ENCODE data around the gene ZBED3. TPM values are rescaled to one million over a fixed set of nuclear protein-coding genes. Genes with fewer than 3 reads are reported as not detected.
A peak's percentile ranks its signal among the peaks of the same experiment; 100 is the strongest.

The ZBED3 gene
- total RNA-seq, 1 donor from 2014 or later, result 6.0 TPM

- no peaks in the 10 kb centered on the region for H3K4me1 ChIP-seq (ENCODE audit: insufficient read depth, low read length)
- H3K9me3 ChIP-seq (ENCODE audit: insufficient read depth, low read depth, low read length), result no peaks in the 10 kb centered on the region
- no peaks in the 10 kb centered on the region for H3K36me3 ChIP-seq (ENCODE audit: insufficient read depth, low read length)
- Mint-ChIP-seq H3K4me1 (ENCODE audit: low read depth, unreplicated experiment) (peaks cover 7% of the 10 kb centered on the region), H3K9me3 (ENCODE audit: unreplicated experiment) (no peaks in the 10 kb centered on the region), H3K27ac (ENCODE audit: unreplicated experiment) (peak overlapping the region; percentile 45), H3K4me3 (ENCODE audit: unreplicated experiment) (peak overlapping the region; percentile 72), H3K27me3 (ENCODE audit: low read depth, unreplicated experiment) (no peaks in the 10 kb centered on the region), H3K36me3 (ENCODE audit: low read depth, unreplicated experiment) (peaks cover 8% of the 10 kb centered on the region)
- no peak for FAIRE-seq
- no peak overlapping the region for H3K27ac ChIP-seq (ENCODE audit: low read depth, low read length)
- no peaks in the 10 kb centered on the region for H3K79me2 ChIP-seq (ENCODE audit: insufficient read depth, low read length)
- H3K9ac ChIP-seq (ENCODE audit: low read length), result peak overlapping the region; percentile 13
- TF ChIP-seq CTCF (IDR thresholded peaks at IDR 0.05; ENCODE audit: insufficient read depth, low read depth, low read length) (peak; percentile 3), EZH2 (IDR thresholded peaks at IDR 0.05; ENCODE audit: insufficient read depth, low read length) (no peak)
- DNase-seq (ENCODE audit: low read depth), result no peak
- no peaks in the 10 kb centered on the region for H3K27me3 ChIP-seq (ENCODE audit: insufficient read depth, low read length)
- peak overlapping the region; percentile 82 for H3K4me2 ChIP-seq (ENCODE audit: low read length)
- H2AFZ ChIP-seq (ENCODE audit: low read depth, low read length), result peak overlapping the region; percentile 67
- H4K20me1 ChIP-seq (ENCODE audit: insufficient read depth, low read length), result peaks cover 20% of the 10 kb centered on the region
- peak overlapping the region; percentile 45 for H3K4me3 ChIP-seq (ENCODE audit: insufficient read depth, low read depth, low read length)
Measured at GRCh38 chr5:77077829-77078176, 9.3 kb downstream of the ZBED3 start.

GRCh38 chr5:77076961-77077828 is 9.9 kb downstream of the ZBED3 start:
- Mint-ChIP-seq H3K36me3 (ENCODE audit: low read depth, unreplicated experiment) (peaks cover 4% of the 10 kb centered on the region), H3K27ac (ENCODE audit: unreplicated experiment) (no peak overlapping the region), H3K4me1 (ENCODE audit: low read depth, unreplicated experiment) (peaks cover 7% of the 10 kb centered on the region), H3K4me3 (ENCODE audit: unreplicated experiment) (peak overlapping the region; percentile 8), H3K9me3 (ENCODE audit: unreplicated experiment) (no peaks in the 10 kb centered on the region), H3K27me3 (ENCODE audit: low read depth, unreplicated experiment) (no peaks in the 10 kb centered on the region)
- FAIRE-seq (no peak), DNase-seq (ENCODE audit: low read depth) (peak; percentile 49)
- H3K4me1 ChIP-seq (ENCODE audit: insufficient read depth, low read length), result no peaks in the 10 kb centered on the region
- no peaks in the 10 kb centered on the region for H3K9me3 ChIP-seq (ENCODE audit: insufficient read depth, low read depth, low read length)
- peak overlapping the region; percentile 67 for H2AFZ ChIP-seq (ENCODE audit: low read depth, low read length)
- TF ChIP-seq EZH2 (IDR thresholded peaks at IDR 0.05; ENCODE audit: insufficient read depth, low read length) (no peak), CTCF (IDR thresholded peaks at IDR 0.05; ENCODE audit: insufficient read depth, low read depth, low read length) (peak; percentile 24)
- H3K79me2 ChIP-seq (ENCODE audit: insufficient read depth, low read length), result no peaks in the 10 kb centered on the region
- no peaks in the 10 kb centered on the region for H3K27me3 ChIP-seq (ENCODE audit: insufficient read depth, low read length)
- peak overlapping the region; percentile 82 for H3K4me2 ChIP-seq (ENCODE audit: low read length)
- H4K20me1 ChIP-seq (ENCODE audit: insufficient read depth, low read length), result peaks cover 20% of the 10 kb centered on the region
- no peaks in the 10 kb centered on the region for H3K36me3 ChIP-seq (ENCODE audit: insufficient read depth, low read length)
- peak overlapping the region; percentile 54 for H3K9ac ChIP-seq (ENCODE audit: low read length)
- peak overlapping the region; percentile 45 for H3K4me3 ChIP-seq (ENCODE audit: insufficient read depth, low read depth, low read length)
- H3K27ac ChIP-seq (ENCODE audit: low read depth, low read length), result no peak overlapping the region

GRCh38 chr5:77074745-77075144 is 12.3 kb downstream of the ZBED3 start:
- H2AFZ ChIP-seq (ENCODE audit: low read depth, low read length), result no peak overlapping the region
- H3K4me3 ChIP-seq (ENCODE audit: insufficient read depth, low read depth, low read length), result no peak overlapping the region
- H3K9me3 ChIP-seq (ENCODE audit: insufficient read depth, low read depth, low read length), result no peaks in the 10 kb centered on the region
- no peaks in the 10 kb centered on the region for H3K27me3 ChIP-seq (ENCODE audit: insufficient read depth, low read length)
- H3K9me3 Mint-ChIP-seq (ENCODE audit: unreplicated experiment), result peaks cover 4% of the 10 kb centered on the region
- H3K9ac ChIP-seq (ENCODE audit: low read length), result no peak overlapping the region
- no peaks in the 10 kb centered on the region for H3K4me1 ChIP-seq (ENCODE audit: insufficient read depth, low read length)
- peaks cover 3% of the 10 kb centered on the region for H3K36me3 Mint-ChIP-seq (ENCODE audit: low read depth, unreplicated experiment)
- H3K4me3 Mint-ChIP-seq (ENCODE audit: unreplicated experiment), result no peak overlapping the region
- no peak overlapping the region for H3K27ac Mint-ChIP-seq (ENCODE audit: unreplicated experiment)
- DNase-seq (ENCODE audit: low read depth) (no peak), FAIRE-seq (no peak)
- no peaks in the 10 kb centered on the region for H3K36me3 ChIP-seq (ENCODE audit: insufficient read depth, low read length)
- H3K4me1 Mint-ChIP-seq (ENCODE audit: low read depth, unreplicated experiment), result peaks cover 7% of the 10 kb centered on the region
- H3K4me2 ChIP-seq (ENCODE audit: low read length), result no peak overlapping the region
- H3K79me2 ChIP-seq (ENCODE audit: insufficient read depth, low read length), result no peaks in the 10 kb centered on the region
- H3K27ac ChIP-seq (ENCODE audit: low read depth, low read length), result no peak overlapping the region
- peaks cover 20% of the 10 kb centered on the region for H4K20me1 ChIP-seq (ENCODE audit: insufficient read depth, low read length)
- TF ChIP-seq EZH2 (IDR thresholded peaks at IDR 0.05; ENCODE audit: insufficient read depth, low read length), result no peak
- no peak for TF ChIP-seq CTCF (IDR thresholded peaks at IDR 0.05; ENCODE audit: insufficient read depth, low read depth, low read length)
- H3K27me3 Mint-ChIP-seq (ENCODE audit: low read depth, unreplicated experiment), result no peaks in the 10 kb centered on the region
